Heart left ventricle (tissue), 16 donors: ENCODE results near the gene TMEM9. TPM values are rescaled to one million over a fixed set of nuclear protein-coding genes. Genes with fewer than 3 reads are reported as not detected.

Source experiments
- ATAC-seq, 4 donors: fragments of 200-7000 bp; cut with Tn5 transposase; one replicate each; pipeline ENCODE4 v1.9.1; 2020 to 2022; ENCODE audit warnings: moderate library complexity in 4 of 4, mild to moderate bottlenecking in 3 of 4, moderate number of reproducible peaks in 1 of 4
- DNase-seq, 5 donors: peaks; one replicate each; pipeline ENCODE4 v3.0.0-alpha.2; 2020
- H3K27ac ChIP-seq, 12 donors: fragments of 200-600 bp; sonication (generic) in 4 of 12; one replicate each; pipeline versions ENCODE4 v1.5.0 to v1.8.0; 2016 to 2022; ENCODE audit warnings: mild to moderate bottlenecking in 2 of 12
- H3K27me3 ChIP-seq, 9 donors: fragments of 200-600 bp; sonication (generic) in 2 of 9; one replicate each; pipeline versions ENCODE4 v1.5.1 to v1.8.0; 2016 to 2022; ENCODE audit warnings: mild to moderate bottlenecking in 3 of 9
- H3K36me3 ChIP-seq, 9 donors: fragments of 200-600 bp; sonication (generic) in 2 of 9; one replicate each; pipeline versions ENCODE4 v1.5.0 to v1.8.0; 2018 to 2022; ENCODE audit warnings: mild to moderate bottlenecking in 2 of 9
- H3K4me1 ChIP-seq, 12 donors: fragments of 200-600 bp; sonication (generic) in 4 of 12; one replicate each; pipeline versions ENCODE4 v1.5.0 to v1.8.0; 2016 to 2022; ENCODE audit warnings: mild to moderate bottlenecking in 3 of 12
- H3K4me3 ChIP-seq, 12 donors: fragments of 200-600 bp; sonication (generic) in 4 of 12; one replicate each; pipeline versions ENCODE4 v1.5.0 to v1.8.0; 2017 to 2022; ENCODE audit warnings: mild to moderate bottlenecking in 9 of 12, moderate library complexity in 4 of 12
- H3K9me3 ChIP-seq, 12 donors: fragments of 200-600 bp; sonication (generic) in 4 of 12; one replicate each; pipeline versions ENCODE4 v1.5.0 to v1.8.0; 2016 to 2022; ENCODE audit warnings: mild to moderate bottlenecking in 1 of 12
- POLR2A ChIP-seq, 2 donors: fragments of 450-650 bp; IDR thresholded peaks; one replicate each; pipeline ENCODE4 v1.6.1; 2017; ENCODE audit warnings: antibody characterized with exemption in 2 of 2, mild to moderate bottlenecking in 2 of 2, moderate library complexity in 2 of 2
- WGBS, 4 donors: extraction: QIAGEN DNeasy Blood & Tissue Kit in 2 of 4; methylation state at CpG; one replicate each; pipeline versions ENCODE4 v1.1.5 to v1.1.7; 2013 to 2018; 5-methylcytosine and 5-hydroxymethylcytosine counted together
- intact Hi-C, 10 donors: fragments of 100-400 bp; cut with DNase I; formaldehyde crosslinking; loops; one replicate each; pipeline versions ENCODE4 v1.11.1 to v1.14.2; 2022
- polyA plus RNA-seq, 2 donors: library from polyadenylated mRNA; stranded (reverse); fragments of 200-250 nt; gene quantifications; one replicate each; pipeline ENCODE4 v1.2.3, GENCODE V29; 2013
- total RNA-seq, 9 donors: library from RNA; depleted of rRNA in 2 of 9; stranded (reverse); fragments of >200 nt in 2 of 9; fragmentation: NEBNext Ultra II Directional in 3 of 9; extraction: Animal tissue kit (Norgen Biotek cat#: 25700) in 3 of 9; gene quantifications; one replicate each; pipeline versions ENCODE4 v1.1.0 to v1.2.4, GENCODE V29; 2016 to 2023
- TF ChIP-seq, protein P1 (sequence below), 12 donors: fragments of 200-600 bp; sonication (generic) in 4 of 12; IDR thresholded peaks; one replicate each; pipeline versions ENCODE4 v1.5.0 to v1.8.0; 2018 to 2022; ENCODE audit warnings: antibody characterized with exemption in 12 of 12, mild to moderate bottlenecking in 5 of 12
- donor health status: ischemic (EF 13 %, LVEDD 7.1; RV severe dilation, severe dysfunction).
- donor health status: healthy with polysubstance abuse.
- donor health status: DM: no; HTN: yes; CAD: no.
- donor health status: DM: no; HTN: no; CAD: no.
- donor health status: ischemic (EF 25% LVEDD 6.9; RV normal size, moderate dysfunction).
- donor health status: ischemic (EF 25% LVEDD 5.7; RV mildly dilated, moderate dysfunction).
- donor health status: healthy.
- donor health status: DM: yes; HTN: yes; CAD: no.
- donor health status: ischemic (EF 35%, LVEDD 5.7; RV mildly dilated, moderate dysfunction).
- donor health status: nonischemic (EF 11% LVEDD 7.7; RV severe dilation, severe dysfunction).
- donor health status: DM: yes; HTN: yes; CAD: no.
- donor health status: PGD.
- donor health status: ischemic (EF 29% LVEDD 5.4; RV normal size, mild dysfunction).
- donor health status: nonischemic (EF 23%, LVEDD 6.1; RV moderate dilation, normal function).

TMEM9 gene
- total and polyA plus RNA-seq, 11 donors, result 22.4 to 42.9 (median 29.3) TPM

GRCh38 chr1:201192261-201192788 is 38.1 kb upstream of the TMEM9 start:
- intact Hi-C loops, result no loop called here
- H3K27me3 ChIP-seq, result peaks cover 0 to 13% (median 0%) of the 10 kb centered on the region in 9 donors
- no peak overlapping the region for H3K4me3 ChIP-seq
- no peak for TF ChIP-seq POLR2A (IDR thresholded peaks at IDR 0.05)
- TF ChIP-seq, protein P1, sequence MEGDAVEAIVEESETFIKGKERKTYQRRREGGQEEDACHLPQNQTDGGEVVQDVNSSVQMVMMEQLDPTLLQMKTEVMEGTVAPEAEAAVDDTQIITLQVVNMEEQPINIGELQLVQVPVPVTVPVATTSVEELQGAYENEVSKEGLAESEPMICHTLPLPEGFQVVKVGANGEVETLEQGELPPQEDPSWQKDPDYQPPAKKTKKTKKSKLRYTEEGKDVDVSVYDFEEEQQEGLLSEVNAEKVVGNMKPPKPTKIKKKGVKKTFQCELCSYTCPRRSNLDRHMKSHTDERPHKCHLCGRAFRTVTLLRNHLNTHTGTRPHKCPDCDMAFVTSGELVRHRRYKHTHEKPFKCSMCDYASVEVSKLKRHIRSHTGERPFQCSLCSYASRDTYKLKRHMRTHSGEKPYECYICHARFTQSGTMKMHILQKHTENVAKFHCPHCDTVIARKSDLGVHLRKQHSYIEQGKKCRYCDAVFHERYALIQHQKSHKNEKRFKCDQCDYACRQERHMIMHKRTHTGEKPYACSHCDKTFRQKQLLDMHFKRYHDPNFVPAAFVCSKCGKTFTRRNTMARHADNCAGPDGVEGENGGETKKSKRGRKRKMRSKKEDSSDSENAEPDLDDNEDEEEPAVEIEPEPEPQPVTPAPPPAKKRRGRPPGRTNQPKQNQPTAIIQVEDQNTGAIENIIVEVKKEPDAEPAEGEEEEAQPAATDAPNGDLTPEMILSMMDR (IDR thresholded peaks at IDR 0.05), result no peak
- WGBS, 4 donors, result 78 to 90% (median 88%) methylated on average over 3 of the region's 3 CpGs
- H3K27ac ChIP-seq, result no peak overlapping the region
- no peaks in the 10 kb centered on the region for H3K36me3 ChIP-seq
- peak in 2 of 4 donors; percentile 37 to 52 for ATAC-seq
- peaks cover 0 to 9% (median 0%) of the 10 kb centered on the region in 12 donors for H3K4me1 ChIP-seq
- H3K9me3 ChIP-seq, result no peaks in the 10 kb centered on the region
- no peak for DNase-seq

DNA sequence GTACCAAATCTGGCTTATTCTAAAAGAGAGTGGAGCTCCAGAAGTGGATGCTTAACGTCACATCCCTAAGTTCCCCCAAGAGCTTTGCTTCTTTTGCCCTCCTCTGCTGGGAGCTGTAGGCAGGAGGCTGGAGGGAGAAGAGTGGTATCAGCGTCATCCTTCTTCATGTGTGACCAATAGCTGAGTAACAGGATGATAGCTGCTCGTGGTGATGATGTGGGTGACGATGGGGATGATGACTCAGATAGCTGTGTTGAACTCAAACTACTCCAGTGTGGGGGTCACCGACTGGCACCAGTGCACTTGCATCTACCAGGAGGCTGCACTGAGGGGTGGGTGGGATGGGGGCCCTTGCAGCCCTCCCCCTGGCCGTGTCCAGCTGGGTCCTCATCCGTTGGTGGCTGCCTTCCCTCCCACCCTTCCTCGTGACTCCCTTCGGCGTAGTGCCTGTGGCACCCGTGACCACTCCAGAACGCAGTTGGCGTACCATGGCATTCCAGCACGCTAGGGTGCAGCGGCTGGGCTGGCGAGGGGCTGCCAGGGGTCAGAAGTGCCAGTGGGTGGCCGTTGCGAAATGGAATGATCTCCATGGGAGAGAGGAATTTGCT is 37.5 kb upstream of the TMEM9 start:
- Histone ChIP-seq H3K27me3 (peaks cover 0 to 13% (median 0%) of the 10 kb centered on the region in 9 donors), H3K36me3 (no peaks in the 10 kb centered on the region), H3K4me1 (peaks cover 0 to 9% (median 0%) of the 10 kb centered on the region in 12 donors), H3K27ac (no peak overlapping the region), H3K9me3 (no peaks in the 10 kb centered on the region), H3K4me3 (no peak overlapping the region)
- intact Hi-C loops, result no loop called here
- TF ChIP-seq, protein P1 (IDR thresholded peaks at IDR 0.05), result no peak
- TF ChIP-seq POLR2A (IDR thresholded peaks at IDR 0.05), result no peak
- DNase-seq (no peak), ATAC-seq (peak in 1 of 4 donors; percentile 29)
- 76 to 78% (median 77%) methylated on average over 18 of the region's 18 CpGs for WGBS, 4 donors

DNA sequence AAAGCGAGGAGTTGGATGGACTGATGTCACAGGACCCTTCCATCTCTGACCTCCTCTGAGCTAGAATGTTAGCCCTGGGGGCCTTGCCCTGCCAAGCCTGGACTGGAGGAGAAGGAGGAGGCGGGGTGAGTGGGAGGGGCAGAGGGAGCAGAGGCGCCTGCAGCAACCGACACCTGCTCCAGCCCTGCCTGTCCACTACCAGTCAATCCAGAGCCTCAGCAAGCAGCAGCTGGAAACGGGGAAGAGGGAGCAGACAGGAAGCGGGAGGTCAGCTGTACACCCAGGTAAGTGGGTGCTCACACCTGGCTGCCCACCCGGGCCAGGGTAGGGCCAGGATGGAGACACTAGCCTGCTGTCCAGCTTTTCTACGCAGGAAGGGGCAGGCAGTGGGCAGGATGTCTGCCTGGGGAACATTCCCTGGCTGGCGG is 36.4 kb upstream of the TMEM9 start, which contains the start of gene IGFN1:
IGFN1 (plus strand) TSS at position 201 of the 428 bp plus-strand sequence. CDS start 2,470 bp downstream, outside the sequence.
- DNase-seq (no peak), ATAC-seq (no peak)
- peaks cover 0 to 13% (median 0%) of the 10 kb centered on the region in 9 donors for H3K27me3 ChIP-seq
- H3K36me3 ChIP-seq, result no peaks in the 10 kb centered on the region
- no peak within 1 kb of the TSS for H3K27ac ChIP-seq
- H3K4me1 ChIP-seq, result peaks cover 0 to 9% (median 0%) of the 10 kb centered on the region in 12 donors
- WGBS, 4 donors, result 52 to 59% (median 56%) methylated on average over 9 of the region's 9 CpGs
- H3K4me3 ChIP-seq, result no peak within 1 kb of the TSS
- H3K9me3 ChIP-seq, result no peaks in the 10 kb centered on the region
- TF ChIP-seq, protein P1 (IDR thresholded peaks at IDR 0.05), result no peak
- no peak for TF ChIP-seq POLR2A (IDR thresholded peaks at IDR 0.05)
- intact Hi-C loops, result no loop called here

DNA sequence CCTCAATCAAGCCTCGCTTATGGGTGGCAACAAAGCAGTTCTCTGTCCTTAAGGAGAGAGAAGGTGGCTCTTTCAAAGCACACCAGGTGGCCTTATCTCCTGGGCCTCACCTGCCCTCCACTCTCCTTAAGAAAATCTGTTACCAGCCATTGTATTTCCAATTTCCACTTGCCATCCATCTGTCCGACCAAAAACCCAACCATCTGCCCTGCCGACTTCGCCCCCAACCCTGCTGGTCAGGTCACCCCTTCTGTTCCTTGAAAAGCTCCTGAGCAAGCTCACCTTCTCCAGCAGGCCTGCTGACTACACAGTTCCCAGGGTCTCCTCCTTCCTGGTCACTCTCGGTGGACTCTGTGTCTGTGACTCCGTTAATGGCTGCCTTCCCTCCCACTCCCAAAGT is 35.7 kb upstream of the TMEM9 start:
- no peak overlapping the region for H3K27ac ChIP-seq

More for the DNA sequence above, 35.7 kb upstream of the TMEM9 start:
- ATAC-seq, result no peak
- WGBS, 4 donors, result 83 to 90% (median 88%) methylated on average over 6 of the region's 6 CpGs
- H3K4me3 ChIP-seq, result no peak overlapping the region
- H3K9me3 ChIP-seq, result no peaks in the 10 kb centered on the region
- TF ChIP-seq POLR2A (IDR thresholded peaks at IDR 0.05), result no peak
- TF ChIP-seq, protein P1 (IDR thresholded peaks at IDR 0.05), result no peak
- DNase-seq, result no peak
- no peaks in the 10 kb centered on the region for H3K36me3 ChIP-seq
- intact Hi-C loops, result no loop called here
- H3K27me3 ChIP-seq, result peaks cover 0 to 13% (median 0%) of the 10 kb centered on the region in 9 donors
- H3K4me1 ChIP-seq, result peaks cover 0 to 9% (median 0%) of the 10 kb centered on the region in 12 donors
